ENCODE results near the gene ATF7. TPM values are rescaled to one million over a fixed set of nuclear protein-coding genes. Genes with fewer than 3 reads are reported as not detected.
"Not testable (repeated sequence)": the region's sequence is repeated elsewhere in the genome, so short reads cannot be mapped to it uniquely, and the experiment has no call there.

ATF7 gene
- polyA plus RNA-seq, 3 donors, result 38.8 to 47.9 (median 39.0) TPM

GRCh38 chr12:53631721-53632120 lies 5.5 kb upstream of the ATF7 start:
- DNase-seq (ENCODE audit: low read depth in 3 of 3, low spot score in 2 of 3), result no peak

- no peak for DNase-seq (ENCODE audit: low read depth in 3 of 3, low spot score in 2 of 3)
These were observed 1.7 kb upstream of the ATF7 start for GRCh38 chr12:53627919-53628318.

- no peak for DNase-seq (ENCODE audit: low read depth in 3 of 3, low spot score in 2 of 3)
These were observed 554 bp upstream of the ATF7 start for GRCh38 chr12:53626702-53627169.

GRCh38 chr12:53625373-53625945 lies 723 bp downstream of the ATF7 start:
- DNase-seq (ENCODE audit: low read depth in 3 of 3, low spot score in 2 of 3), result no peak

GRCh38 chr12:53624956-53625355 lies 1.2 kb downstream of the ATF7 start:
- DNase-seq (ENCODE audit: low read depth in 3 of 3, low spot score in 2 of 3), result no peak

GRCh38 chr12:53624458-53624857 lies 1.7 kb downstream of the ATF7 start:
- DNase-seq (ENCODE audit: low read depth in 3 of 3, low spot score in 2 of 3), result no peak

- DNase-seq (ENCODE audit: low read depth in 3 of 3, low spot score in 2 of 3), result no peak
These were observed 2.4 kb downstream of the ATF7 start for GRCh38 chr12:53623548-53624385.

- no peak for DNase-seq (ENCODE audit: low read depth in 3 of 3, low spot score in 2 of 3)
These were observed 3.5 kb downstream of the ATF7 start for GRCh38 chr12:53622724-53623123.

- no peak for DNase-seq (ENCODE audit: low read depth in 3 of 3, low spot score in 2 of 3)
These were observed 7.9 kb downstream of the ATF7 start for GRCh38 chr12:53618275-53618674.

GRCh38 chr12:53617700-53618099 lies 8.5 kb downstream of the ATF7 start:
- DNase-seq (ENCODE audit: low read depth in 3 of 3, low spot score in 2 of 3), result no peak

GRCh38 chr12:53616950-53617349 lies 9.2 kb downstream of the ATF7 start:
- no peak for DNase-seq (ENCODE audit: low read depth in 3 of 3, low spot score in 2 of 3)

- no peak for DNase-seq (ENCODE audit: low read depth in 3 of 3, low spot score in 2 of 3)
These were observed 12.4 kb downstream of the ATF7 start for GRCh38 chr12:53613821-53614220.

GRCh38 chr12:53612978-53613377 lies 13.2 kb downstream of the ATF7 start:
- no peak for DNase-seq (ENCODE audit: low read depth in 3 of 3, low spot score in 2 of 3)

- no peak for DNase-seq (ENCODE audit: low read depth in 3 of 3, low spot score in 2 of 3)
These were observed 14.9 kb downstream of the ATF7 start for GRCh38 chr12:53611304-53611703.

GRCh38 chr12:53606688-53607087 lies 19.5 kb downstream of the ATF7 start:
- DNase-seq (ENCODE audit: low read depth in 3 of 3, low spot score in 2 of 3), result not testable (repeated sequence)

GRCh38 chr12:53604581-53604980 lies 21.6 kb downstream of the ATF7 start:
- no peak for DNase-seq (ENCODE audit: low read depth in 3 of 3, low spot score in 2 of 3)

- no peak for DNase-seq (ENCODE audit: low read depth in 3 of 3, low spot score in 2 of 3)
These were observed 22.4 kb downstream of the ATF7 start for GRCh38 chr12:53603804-53604203.

- DNase-seq (ENCODE audit: low read depth in 3 of 3, low spot score in 2 of 3), result no peak
These were observed 23.0 kb downstream of the ATF7 start for GRCh38 chr12:53603196-53603595.

GRCh38 chr12:53602176-53602864 lies 23.9 kb downstream of the ATF7 start:
- DNase-seq (ENCODE audit: low read depth in 3 of 3, low spot score in 2 of 3), result no peak

- peak in 1 of 3 donors; percentile 53 for DNase-seq (ENCODE audit: low read depth in 3 of 3, low spot score in 2 of 3)
These were observed 24.8 kb downstream of the ATF7 start for GRCh38 chr12:53601296-53601847.
